Measurements from ENCODE around the gene NR1D2.

DNA sequence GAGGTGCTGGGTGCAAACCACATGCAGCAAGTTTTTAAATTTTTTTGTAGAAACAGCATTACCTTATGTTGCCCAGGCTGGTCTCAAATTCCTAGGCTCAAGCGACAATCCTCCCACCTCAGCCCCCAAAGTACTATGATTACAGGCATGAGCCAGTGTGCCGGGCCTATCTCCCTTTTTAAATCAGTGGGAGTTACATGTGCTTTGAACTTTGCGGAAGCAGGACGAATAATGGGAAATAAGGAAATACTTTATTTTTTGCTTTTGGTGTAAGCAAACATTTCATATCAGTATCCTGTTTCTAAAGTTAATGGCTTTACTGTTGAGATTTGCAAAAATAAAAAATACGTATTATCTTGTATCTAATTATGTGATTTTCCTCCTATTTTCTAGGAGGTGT, 9.1 kb downstream of the NR1D2 start:
- TF ChIP-seq, protein P1, sequence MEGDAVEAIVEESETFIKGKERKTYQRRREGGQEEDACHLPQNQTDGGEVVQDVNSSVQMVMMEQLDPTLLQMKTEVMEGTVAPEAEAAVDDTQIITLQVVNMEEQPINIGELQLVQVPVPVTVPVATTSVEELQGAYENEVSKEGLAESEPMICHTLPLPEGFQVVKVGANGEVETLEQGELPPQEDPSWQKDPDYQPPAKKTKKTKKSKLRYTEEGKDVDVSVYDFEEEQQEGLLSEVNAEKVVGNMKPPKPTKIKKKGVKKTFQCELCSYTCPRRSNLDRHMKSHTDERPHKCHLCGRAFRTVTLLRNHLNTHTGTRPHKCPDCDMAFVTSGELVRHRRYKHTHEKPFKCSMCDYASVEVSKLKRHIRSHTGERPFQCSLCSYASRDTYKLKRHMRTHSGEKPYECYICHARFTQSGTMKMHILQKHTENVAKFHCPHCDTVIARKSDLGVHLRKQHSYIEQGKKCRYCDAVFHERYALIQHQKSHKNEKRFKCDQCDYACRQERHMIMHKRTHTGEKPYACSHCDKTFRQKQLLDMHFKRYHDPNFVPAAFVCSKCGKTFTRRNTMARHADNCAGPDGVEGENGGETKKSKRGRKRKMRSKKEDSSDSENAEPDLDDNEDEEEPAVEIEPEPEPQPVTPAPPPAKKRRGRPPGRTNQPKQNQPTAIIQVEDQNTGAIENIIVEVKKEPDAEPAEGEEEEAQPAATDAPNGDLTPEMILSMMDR (IDR thresholded peaks at IDR 0.05), result no peak
- no peak for TF ChIP-seq EZH2 (IDR thresholded peaks at IDR 0.05; ENCODE audit: borderline replicate concordance, insufficient read depth, low read depth, low read length, poor library complexity, severe bottlenecking)
